SK-N-SH (cell line): Measurements from ENCODE around the gene SMARCC1. TPM values are rescaled to one million over a fixed set of nuclear protein-coding genes. Genes with fewer than 3 reads are reported as not detected.

Experiments
- CTCF ChIA-PET: fragments of 300-600, 350-600 bp; formaldehyde crosslinking; extraction: SDS; loops from one replicate; lab custom pipeline; 2021; lab: Yijun Ruan, JAX
- POLR2A ChIA-PET: fragments of 350-600 bp; sonication (Branson Sonifier 250); formaldehyde crosslinking; extraction: SDS; loops from one replicate; lab custom pipeline; 2020; ENCODE audit warnings: antibody characterized with exemption, inconsistent platforms; lab: Yijun Ruan, JAX
- DNase-seq: peaks from one replicate; pipeline ENCODE4 v3.0.0; 2012
- H2AFZ ChIP-seq: fragments of 200-600 bp; sonication (generic); 2 replicates; pipeline ENCODE4 v1.8.1; 2016; ENCODE audit warnings: antibody characterized with exemption, mild to moderate bottlenecking, low read depth
- H3F3A ChIP-seq: fragments of 200-600 bp; sonication (generic); replicated peaks from 2 replicates; pipeline ENCODE3; 2016; ENCODE audit warnings: antibody characterized with exemption, mild to moderate bottlenecking; ENCODE audit not compliant: insufficient read depth
- H3K27ac ChIP-seq, 2 experiments: fragments of 200-500 bp in 1 of 2; fragments of 200-600 bp in 1 of 2; sonication (Bioruptor generic) in 1 of 2; sonication (generic), shearing (Covaris generic) in 1 of 2; 2 replicates each; pipeline versions ENCODE4 v1.5.1 to v1.6.1; 2014 to 2016; ENCODE audit warnings: low read depth in 2 of 2, inconsistent platforms in 1 of 2, low read length in 1 of 2, mild to moderate bottlenecking in 1 of 2, mixed read lengths in 1 of 2
- H3K27me3 ChIP-seq: fragments of 200-600 bp; sonication (generic), shearing (Covaris generic); 2 replicates; pipeline ENCODE4 v1.6.1; 2016; ENCODE audit warnings: mixed run types; ENCODE audit not compliant: insufficient read depth
- H3K36me3 ChIP-seq, 2 experiments: fragments of 200-500 bp in 1 of 2; fragments of 200-600 bp in 1 of 2; sonication (Bioruptor generic) in 1 of 2; sonication (generic) in 1 of 2; replicated peaks in 1 of 2; 2 replicates each; pipeline versions ENCODE3 to v1.5.1; 2014 to 2016; ENCODE audit warnings: low read length in 1 of 2, mild to moderate bottlenecking in 1 of 2; ENCODE audit not compliant: insufficient read depth in 2 of 2, control insufficient read depth in 1 of 2
- H3K4me1 ChIP-seq, 2 experiments: fragments of 200-500 bp in 1 of 2; fragments of 200-600 bp in 1 of 2; sonication (Bioruptor generic) in 1 of 2; sonication (generic), shearing (Covaris generic) in 1 of 2; 2 replicates each; pipeline versions ENCODE4 v1.5.1 to v1.6.1; 2014 to 2016; ENCODE audit warnings: low read depth in 1 of 2, low read length in 1 of 2, mixed run types in 1 of 2; ENCODE audit not compliant: insufficient read depth in 2 of 2, control insufficient read depth in 1 of 2
- H3K4me2 ChIP-seq: fragments of 200-600 bp; sonication (generic), shearing (Covaris generic); 2 replicates; pipeline ENCODE4 v1.6.1; 2017; ENCODE audit warnings: mixed run types
- H3K4me3 ChIP-seq, 2 experiments: fragments of 200-500 bp in 1 of 2; fragments of 200-600 bp in 1 of 2; sonication (Bioruptor generic) in 1 of 2; sonication (generic), shearing (Covaris generic) in 1 of 2; 2 replicates each; pipeline versions ENCODE4 v1.5.1 to v1.8.1; 2014 to 2016; ENCODE audit warnings: low read depth in 2 of 2, inconsistent platforms in 1 of 2, low read length in 1 of 2, mild to moderate bottlenecking in 1 of 2, mixed read lengths in 1 of 2, moderate library complexity in 1 of 2
- H3K79me2 ChIP-seq: fragments of 200-600 bp; sonication (generic); 2 replicates; pipeline ENCODE4 v1.8.1; 2017; ENCODE audit warnings: mild to moderate bottlenecking; ENCODE audit not compliant: insufficient read depth
- H3K9ac ChIP-seq: fragments of 200-600 bp; sonication (generic); 2 replicates; pipeline ENCODE4 v1.6.1; 2017; ENCODE audit warnings: mixed run types
- H3K9me2 ChIP-seq: fragments of 200-600 bp; sonication (generic); 2 replicates; pipeline ENCODE4 v1.6.1; 2017; ENCODE audit warnings: mixed run types
- H3K9me3 ChIP-seq: fragments of 200-600 bp; sonication (generic); 2 replicates; pipeline ENCODE4 v1.6.1; 2017; ENCODE audit warnings: mixed run types, mild to moderate bottlenecking, moderate library complexity
- H4K20me1 ChIP-seq: fragments of 200-600 bp; sonication (generic); 2 replicates; pipeline ENCODE4 v1.6.1; 2017; ENCODE audit warnings: mild to moderate bottlenecking, mixed run types; ENCODE audit not compliant: insufficient read depth
- EP300 ChIP-seq, 2 experiments: IDR thresholded peaks; 2 replicates each; pipeline versions ENCODE4 v1.4.0 to v1.6.1; 2012; ENCODE audit warnings: borderline replicate concordance in 1 of 2, low read depth in 1 of 2, low read length in 1 of 2
- FOSL2 ChIP-seq: IDR thresholded peaks from 2 replicates; pipeline ENCODE4 v1.4.0; 2012; ENCODE audit warnings: low read depth, mild to moderate bottlenecking, moderate library complexity, borderline replicate concordance
- FOXM1 ChIP-seq: IDR thresholded peaks from 2 replicates; pipeline ENCODE4 v1.4.0; 2012; ENCODE audit warnings: low read depth, mild to moderate bottlenecking
- GABPA ChIP-seq: IDR thresholded peaks from 2 replicates; pipeline ENCODE4 v1.4.0; 2012; ENCODE audit warnings: low read depth, mild to moderate bottlenecking
- GATA2 ChIP-seq: sonication (generic); formaldehyde crosslinking; IDR thresholded peaks from 2 replicates; pipeline ENCODE4 v1.5.0; 2020; ENCODE audit warnings: mild to moderate bottlenecking, missing genetic modification reagents
- IRF3 ChIP-seq: fragments of 150-350 bp; IDR thresholded peaks from 2 replicates; pipeline ENCODE4 v1.6.1; 2016; ENCODE audit warnings: mild to moderate bottlenecking, low read depth, low read length
- MXI1 ChIP-seq: IDR thresholded peaks from 2 replicates; pipeline ENCODE4 v1.6.1; 2012; ENCODE audit warnings: mild to moderate bottlenecking, low read depth, low read length, improper control_type of control experiment
- NFIC ChIP-seq: IDR thresholded peaks from 2 replicates; pipeline ENCODE4 v1.4.0; 2012; ENCODE audit warnings: borderline replicate concordance
- NRF1 ChIP-seq: IDR thresholded peaks from 2 replicates; pipeline ENCODE4 v1.6.1; 2012; ENCODE audit warnings: low read depth, mild to moderate bottlenecking, low read length
- POLR2AphosphoS5 ChIP-seq: IDR thresholded peaks from 2 replicates; pipeline ENCODE4 v1.6.1; 2012; ENCODE audit warnings: low read depth, low read length
- RAD21 ChIP-seq: IDR thresholded peaks from 2 replicates; pipeline ENCODE4 v1.6.1; 2012; ENCODE audit warnings: mild to moderate bottlenecking, low read length
- RCOR1 ChIP-seq: fragments of 150-350 bp; IDR thresholded peaks from 2 replicates; pipeline ENCODE4 v1.6.1; 2017; ENCODE audit warnings: antibody characterized with exemption, low read length
- REST ChIP-seq: IDR thresholded peaks from 2 replicates; pipeline ENCODE4 v1.6.1; 2012; ENCODE audit warnings: mild to moderate bottlenecking, low read depth, low read length, moderate library complexity
- SMC3 ChIP-seq: IDR thresholded peaks from 2 replicates; pipeline ENCODE4 v1.6.1; 2012; ENCODE audit warnings: low read depth, low read length, improper control_type of control experiment
- TCF12 ChIP-seq: IDR thresholded peaks from 2 replicates; pipeline ENCODE4 v1.4.0; 2012
- TEAD4 ChIP-seq: IDR thresholded peaks from 2 replicates; pipeline ENCODE4 v1.4.0; 2012; ENCODE audit warnings: mild to moderate bottlenecking, borderline replicate concordance; ENCODE audit not compliant: insufficient read depth
- USF2 ChIP-seq: fragments of 150-350 bp; IDR thresholded peaks from 2 replicates; pipeline ENCODE4 v1.6.1; 2017; ENCODE audit warnings: antibody characterized with exemption, low read length, low read depth, borderline replicate concordance
- ZBTB33 ChIP-seq: IDR thresholded peaks from 2 replicates; pipeline ENCODE4 v1.4.0; 2012; ENCODE audit warnings: low read depth, borderline replicate concordance
- WGBS: methylation state at CpG from one replicate; pipeline ENCODE4 v1.1.6; 2017; ENCODE audit warnings: low lambda C conversion rate; 5-methylcytosine and 5-hydroxymethylcytosine counted together
- polyA plus RNA-seq, 3 experiments: library from polyadenylated mRNA; depleted of rRNA; stranded (reverse); fragments of >200 nt; gene quantifications; 2 replicates each; pipeline ENCODE4 v1.2.3, GENCODE V29; 2012

Gene SMARCC1
- polyA plus RNA-seq, 1 of the 3 experiments (the other 2 are of a cell fraction): 16.5 TPM

- 98% methylated on average over 2 of the region's 2 CpGs for WGBS
- H3K9ac ChIP-seq: no peak overlapping the region
- H3K9me2 ChIP-seq: no peaks in the 10 kb centered on the region
- no peak overlapping the region for H2AFZ ChIP-seq
- H3F3A ChIP-seq: peaks cover 19% of the 10 kb centered on the region
- peaks cover 45% of the 10 kb centered on the region for H4K20me1 ChIP-seq
- H3K4me3 ChIP-seq: no peak overlapping the region
- peaks cover 9 to 51% of the 10 kb centered on the region in 2 experiments for H3K36me3 ChIP-seq
- TF ChIP-seq NRF1: no peak
- no peak for TF ChIP-seq TCF12
- TF ChIP-seq NFIC: no peak
- no peak for TF ChIP-seq POLR2AphosphoS5
- TF ChIP-seq FOSL2: no peak
- TF ChIP-seq ZBTB33: no peak
- no peak for TF ChIP-seq USF2
- ChIA-PET POLR2A (no interaction called here), CTCF (interaction anchor here (0.6 kb wide), 1 partner anchor 360 kb away, joined by 4 read pairs; no protein-coding TSS in a partner anchor)
- no peaks in the 10 kb centered on the region for H3K9me3 ChIP-seq
- H3K27me3 ChIP-seq: no peaks in the 10 kb centered on the region
- no peak overlapping the region for H3K27ac ChIP-seq
- H3K4me1 ChIP-seq: no peaks in the 10 kb centered on the region
- H3K4me2 ChIP-seq: no peak overlapping the region
- peaks cover 96% of the 10 kb centered on the region for H3K79me2 ChIP-seq
- DNase-seq: no peak
Observed at GRCh38 chr3:47741925-47742324, 39.8 kb downstream of the SMARCC1 start.

- peaks cover 57% of the 10 kb centered on the region for H3K79me2 ChIP-seq
- no peak overlapping the region for H3K4me3 ChIP-seq
- DNase-seq: no peak
- H3K27ac ChIP-seq: no peak overlapping the region
- no peaks in the 10 kb centered on the region for H4K20me1 ChIP-seq
- WGBS: 67% methylated on average over 2 of the region's 2 CpGs
- ChIA-PET CTCF (interaction anchor here (0.9 kb wide), 1 partner anchor 28 kb away, joined by 3 read pairs; no protein-coding TSS in a partner anchor), POLR2A (no interaction called here)
- H3K27me3 ChIP-seq: no peaks in the 10 kb centered on the region
- no peaks in the 10 kb centered on the region for H3K9me3 ChIP-seq
- H3K9ac ChIP-seq: no peak overlapping the region
- no peak overlapping the region for H3K4me2 ChIP-seq
- H3K4me1 ChIP-seq: no peaks in the 10 kb centered on the region
- peaks cover 46 to 83% of the 10 kb centered on the region in 2 experiments for H3K36me3 ChIP-seq
- H2AFZ ChIP-seq: no peak overlapping the region
- H3K9me2 ChIP-seq: no peaks in the 10 kb centered on the region
- H3F3A ChIP-seq: no peaks in the 10 kb centered on the region
- TF ChIP-seq IRF3 (no peak), RCOR1 (no peak), GATA2 (CRISPR knock-in tag) (no peak), NRF1 (no peak), REST (no peak), EP300 (IDR thresholded peaks at IDR 0.05; ENCODE audit: borderline replicate concordance in 1 of 2, low read depth in 1 of 2, low read length in 1 of 2) (no peak), FOXM1 (no peak), RAD21 (no peak), GABPA (no peak), SMC3 (no peak), ZBTB33 (no peak), FOSL2 (no peak), TEAD4 (no peak), MXI1 (no peak)
Observed at GRCh38 chr3:47732143-47732542, 49.5 kb downstream of the SMARCC1 start.
